Endodermal cell (in vitro differentiated cells): ENCODE measurements around the gene INPP5B. TPM values are rescaled to one million over a fixed set of nuclear protein-coding genes. Genes with fewer than 3 reads are reported as not detected.
A peak's percentile ranks its signal among the peaks of the same experiment; 100 is the strongest.

Source experiments
- DNase-seq: peaks from one replicate; pipeline ENCODE4 v3.0.0-alpha.2; 2017
- H3K27ac ChIP-seq: 2 replicates; pipeline ENCODE4 v1.5.1; 2013; ENCODE audit warnings: mild to moderate bottlenecking, low read depth, low read length, moderate library complexity
- H3K27me3 ChIP-seq: 2 replicates; pipeline ENCODE4 v1.6.1; 2013; ENCODE audit warnings: mild to moderate bottlenecking, low read length, moderate library complexity; ENCODE audit not compliant: insufficient read depth, control insufficient read depth, poor library complexity, severe bottlenecking
- H3K36me3 ChIP-seq: 2 replicates; pipeline ENCODE4 v1.7.0; 2013; ENCODE audit warnings: mild to moderate bottlenecking, low read length, moderate library complexity; ENCODE audit not compliant: control insufficient read depth, insufficient read depth
- H3K4me1 ChIP-seq: one replicate; pipeline ENCODE4 v1.7.0; 2013; ENCODE audit warnings: low read length; ENCODE audit not compliant: control insufficient read depth, insufficient read depth
- H3K4me3 ChIP-seq: 2 replicates; pipeline ENCODE4 v1.5.1; 2013; ENCODE audit warnings: mild to moderate bottlenecking, low read length, moderate library complexity
- H3K9ac ChIP-seq: 2 replicates; pipeline ENCODE4 v1.6.1; 2013; ENCODE audit warnings: mild to moderate bottlenecking, low read length, moderate library complexity; ENCODE audit not compliant: poor library complexity, severe bottlenecking; ENCODE audit errors: extremely low read depth
- H3K9me3 ChIP-seq: 2 replicates; pipeline ENCODE4 v1.6.1; 2013; ENCODE audit warnings: mild to moderate bottlenecking, low read length, moderate library complexity; ENCODE audit not compliant: control insufficient read depth
- H3K27ac Mint-ChIP-seq: 2 replicates; pipeline ENCODE4 v1.8.0; 2020; ENCODE audit warnings: mixed read lengths
- H3K27me3 Mint-ChIP-seq: 2 replicates; pipeline ENCODE4 v1.8.0; 2021; ENCODE audit warnings: mild to moderate bottlenecking, mixed read lengths; ENCODE audit not compliant: insufficient read depth
- H3K36me3 Mint-ChIP-seq: 2 replicates; pipeline ENCODE4 v1.8.0; 2020; ENCODE audit warnings: low read depth, mixed read lengths
- H3K4me1 Mint-ChIP-seq: 2 replicates; pipeline ENCODE4 v1.8.0; 2020; ENCODE audit warnings: mixed read lengths
- H3K4me3 Mint-ChIP-seq: 2 replicates; pipeline ENCODE4 v1.8.0; 2020; ENCODE audit warnings: mild to moderate bottlenecking, moderate library complexity, mixed read lengths
- H3K9me3 Mint-ChIP-seq: 2 replicates; pipeline ENCODE4 v1.8.0; 2020; ENCODE audit warnings: mild to moderate bottlenecking, mixed read lengths
- WGBS, 2 experiments: methylation state at CpG; one replicate each; pipeline versions ENCODE4 v1.1.5 to v1.1.7; 2013; ENCODE audit warnings: missing lambda C conversion rate in 2 of 2, mixed read lengths in 1 of 2; ENCODE audit not compliant: insufficient coverage in 1 of 2, insufficient read length in 1 of 2; 5-methylcytosine and 5-hydroxymethylcytosine counted together
- total RNA-seq, 2 donors: library from RNA; stranded (reverse); fragmentation: NEBNext Ultra II Directional in 1 of 2; extraction: Animal tissue kit (Norgen Biotek cat#: 25700) in 1 of 2; gene quantifications; 2 replicates in 1 of 2; 3 replicates in 1 of 2; pipeline ENCODE4 v1.2.1, GENCODE V29; 2021
- TF ChIP-seq, protein P1 (sequence below): fragments of 200-600 bp; sonication (generic); conservative IDR thresholded peaks from 2 replicates; pipeline ENCODE4 v1.5.0; 2021; ENCODE audit warnings: antibody characterized with exemption, mild to moderate bottlenecking

The INPP5B gene
- total RNA-seq, 2 donors from 2014 or later: 19.9 to 21.4 TPM

DNA sequence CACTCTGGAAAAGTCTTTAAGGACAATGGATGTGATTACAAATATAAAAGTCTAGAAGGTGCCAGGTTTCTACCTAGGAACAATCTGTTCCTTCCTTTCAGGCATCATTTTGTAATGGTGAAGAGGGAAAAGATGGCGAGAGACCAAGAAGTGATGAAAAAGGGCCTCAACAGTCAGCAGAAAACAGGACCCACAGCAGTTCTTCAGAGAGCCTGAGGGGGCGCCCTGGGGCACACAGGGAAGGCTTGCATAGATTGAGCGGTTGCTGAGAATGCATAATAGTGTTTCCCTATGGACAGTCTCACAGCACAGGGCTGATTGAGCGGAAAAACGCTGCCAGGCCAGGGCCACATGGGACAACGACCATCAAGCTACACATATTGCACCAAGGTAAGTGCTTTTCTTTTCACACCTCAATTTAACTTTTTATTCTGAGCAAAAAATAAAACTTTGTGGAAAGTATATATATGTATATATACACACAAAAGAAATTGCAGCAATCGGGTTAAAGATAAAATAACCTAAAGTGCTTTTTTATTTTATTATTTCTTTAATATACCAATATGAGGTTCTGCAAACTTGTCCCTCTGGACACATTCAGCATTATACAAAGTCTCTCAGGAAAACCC, 135.7 kb downstream of the INPP5B start:
- Histone ChIP-seq H3K27me3 (no peaks in the 10 kb centered on the region), H3K9ac (no peak overlapping the region), H3K27ac (no peak overlapping the region), H3K36me3 (peaks cover 34% of the 10 kb centered on the region), H3K9me3 (no peaks in the 10 kb centered on the region), H3K4me1 (peaks cover 5% of the 10 kb centered on the region), H3K4me3 (no peak overlapping the region)
- TF ChIP-seq, protein P1, sequence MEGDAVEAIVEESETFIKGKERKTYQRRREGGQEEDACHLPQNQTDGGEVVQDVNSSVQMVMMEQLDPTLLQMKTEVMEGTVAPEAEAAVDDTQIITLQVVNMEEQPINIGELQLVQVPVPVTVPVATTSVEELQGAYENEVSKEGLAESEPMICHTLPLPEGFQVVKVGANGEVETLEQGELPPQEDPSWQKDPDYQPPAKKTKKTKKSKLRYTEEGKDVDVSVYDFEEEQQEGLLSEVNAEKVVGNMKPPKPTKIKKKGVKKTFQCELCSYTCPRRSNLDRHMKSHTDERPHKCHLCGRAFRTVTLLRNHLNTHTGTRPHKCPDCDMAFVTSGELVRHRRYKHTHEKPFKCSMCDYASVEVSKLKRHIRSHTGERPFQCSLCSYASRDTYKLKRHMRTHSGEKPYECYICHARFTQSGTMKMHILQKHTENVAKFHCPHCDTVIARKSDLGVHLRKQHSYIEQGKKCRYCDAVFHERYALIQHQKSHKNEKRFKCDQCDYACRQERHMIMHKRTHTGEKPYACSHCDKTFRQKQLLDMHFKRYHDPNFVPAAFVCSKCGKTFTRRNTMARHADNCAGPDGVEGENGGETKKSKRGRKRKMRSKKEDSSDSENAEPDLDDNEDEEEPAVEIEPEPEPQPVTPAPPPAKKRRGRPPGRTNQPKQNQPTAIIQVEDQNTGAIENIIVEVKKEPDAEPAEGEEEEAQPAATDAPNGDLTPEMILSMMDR: peak; percentile 92
- no peak overlapping the region for H3K27ac Mint-ChIP-seq
- H3K9me3 Mint-ChIP-seq: no peaks in the 10 kb centered on the region
- 20 to 30% methylated on average over 1 to 6 of the region's 7 CpGs for WGBS, 2 experiments
- peaks cover 35% of the 10 kb centered on the region for H3K36me3 Mint-ChIP-seq
- H3K27me3 Mint-ChIP-seq: no peaks in the 10 kb centered on the region
- peaks cover 16% of the 10 kb centered on the region for H3K4me1 Mint-ChIP-seq
- peak; percentile 87 for DNase-seq
- H3K4me3 Mint-ChIP-seq: no peak overlapping the region

Other genes with a start within 250 kb of the INPP5B start
- under 1 TPM in 1 of 2 donors, not detected in 1; 0.42 TPM for gene EPHA10, start 181.9 kb downstream of the INPP5B start, total RNA-seq
- 1 to 10 TPM; 7.0 to 9.6 TPM for gene MANEAL, start 153.2 kb downstream of the INPP5B start, total RNA-seq
- 10 to 100 TPM; 57.3 to 60.8 TPM for gene C1orf122, start 139.3 kb downstream of the INPP5B start, total RNA-seq
- 10 to 100 TPM; 21.0 to 21.1 TPM for gene YRDC, start 138.8 kb downstream of the INPP5B start, total RNA-seq
- 10 to 100 TPM; 16.6 to 17.1 TPM for gene MTF1, start 87.5 kb downstream of the INPP5B start, total RNA-seq
- 10 to 100 TPM; 89.3 to 97.0 TPM for gene SF3A3, start 43.0 kb upstream of the INPP5B start, total RNA-seq
- gene FHL3, start 58.5 kb upstream of the INPP5B start, total RNA-seq: 10 to 100 TPM; 20.5 to 20.6 TPM
- gene UTP11, start 65.7 kb upstream of the INPP5B start, total RNA-seq: 10 to 100 TPM; 40.9 to 46.3 TPM
- gene POU3F1, start 99.7 kb upstream of the INPP5B start, total RNA-seq: under 1 TPM; 0.20 to 0.46 TPM